PC-9 (cell line): ENCODE results near the gene IFNAR1. TPM values are rescaled to one million over a fixed set of nuclear protein-coding genes. Genes with fewer than 3 reads are reported as not detected.

Experiments
- BruUV-seq: library from RNA; stranded (reverse); fragments of 400-500 nt; replicated peaks from 2 replicates; lab custom pipeline; 2021; lab: Mats Ljungman, UMichigan
- CTCF ChIA-PET: fragments of 300-600 bp; sonication (Branson Sonifier 250); formaldehyde crosslinking; loops from one replicate; lab custom pipeline; 2022; ENCODE audit warnings: antibody characterized with exemption; lab: Charles Lee
- POLR2A ChIA-PET: fragments of 300-600 bp; sonication (Branson Sonifier 250); formaldehyde crosslinking; loops from one replicate; lab custom pipeline; 2022; ENCODE audit warnings: antibody characterized with exemption; ENCODE audit not compliant: unreplicated experiment; lab: Charles Lee
- DNase-seq, 2 experiments: peaks; one replicate each; pipeline versions ENCODE4 v3.0.0 to v3.0.0-alpha.2; 2015 to 2022; ENCODE audit warnings: mixed read lengths in 1 of 2
- H2AFZ ChIP-seq: fragments of 200-600 bp; sonication (generic); 2 replicates; pipeline ENCODE4 v1.8.1; 2017; ENCODE audit warnings: antibody characterized with exemption
- H3F3A ChIP-seq: fragments of 200-600 bp; sonication (generic); 2 replicates; pipeline ENCODE4 v1.8.1; 2017; ENCODE audit warnings: antibody characterized with exemption, mild to moderate bottlenecking, low read depth; ENCODE audit not compliant: insufficient read depth
- H3K27ac ChIP-seq: fragments of 200-600 bp; sonication (generic); 2 replicates; pipeline ENCODE4 v1.6.1; 2016; ENCODE audit warnings: mixed run types
- H3K27me3 ChIP-seq: fragments of 200-600 bp; sonication (generic); 2 replicates; pipeline ENCODE4 v1.6.1; 2016; ENCODE audit warnings: low read depth, mixed run types; ENCODE audit not compliant: insufficient read depth
- H3K36me3 ChIP-seq: fragments of 200-600 bp; sonication (generic); 2 replicates; pipeline ENCODE4 v1.6.1; 2016; ENCODE audit warnings: low read depth, mixed run types
- H3K4me1 ChIP-seq: fragments of 200-600 bp; sonication (generic); replicated peaks from 2 replicates; pipeline ENCODE4 v1.6.1; 2016; ENCODE audit warnings: mixed run types; ENCODE audit not compliant: insufficient read depth
- H3K4me2 ChIP-seq: fragments of 200-600 bp; sonication (generic); 2 replicates; pipeline ENCODE4 v1.6.1; 2017; ENCODE audit warnings: mixed run types
- H3K4me3 ChIP-seq: fragments of 200-600 bp; sonication (generic); 2 replicates; pipeline ENCODE4 v1.6.1; 2016; ENCODE audit warnings: mixed run types
- H3K79me2 ChIP-seq: fragments of 200-600 bp; sonication (generic); 2 replicates; pipeline ENCODE4 v1.6.1; 2017; ENCODE audit warnings: low read depth, mixed run types
- H3K9me2 ChIP-seq: fragments of 200-600 bp; sonication (generic); 2 replicates; pipeline ENCODE4 v1.8.1; 2017; ENCODE audit warnings: mild to moderate bottlenecking; ENCODE audit not compliant: insufficient read depth
- H3K9me3 ChIP-seq: fragments of 200-600 bp; sonication (generic); 2 replicates; pipeline ENCODE4 v1.8.1; 2016; ENCODE audit warnings: low read depth; ENCODE audit not compliant: insufficient read depth
- H4K20me1 ChIP-seq: fragments of 200-600 bp; sonication (generic); 2 replicates; pipeline ENCODE4 v1.8.1; 2017; ENCODE audit not compliant: insufficient read depth
- CTCF ChIP-seq: fragments of 200-600 bp; sonication (generic); conservative IDR thresholded peaks from 2 replicates; pipeline ENCODE4 v1.6.1; 2017; ENCODE audit warnings: mixed run types, antibody characterized with exemption, mild to moderate bottlenecking, moderate library complexity
- EZH2 ChIP-seq: fragments of 200-600 bp; sonication (generic); IDR thresholded peaks from 2 replicates; pipeline ENCODE4 v1.8.0; 2017; ENCODE audit warnings: antibody characterized with exemption, low read depth
- intact Hi-C: fragments of 100-400 bp; cut with micrococcal nuclease; formaldehyde crosslinking; loops from one replicate; pipeline ENCODE4 v1.10.0; 2022; ENCODE audit not compliant: unreplicated experiment
- total RNA-seq: library from RNA; stranded (reverse); gene quantifications from 2 replicates; pipeline ENCODE4 v1.2.3, GENCODE V29; 2021

IFNAR1 gene
- total RNA-seq, 1 experiment from 2014 or later, result 25.5 TPM

- Histone ChIP-seq H3K4me2 (no peak overlapping the region), H3F3A (no peaks in the 10 kb centered on the region), H3K9me3 (no peaks in the 10 kb centered on the region), H3K36me3 (no peaks in the 10 kb centered on the region), H3K79me2 (peaks cover 23% of the 10 kb centered on the region), H2AFZ (no peak overlapping the region), H3K9me2 (no peaks in the 10 kb centered on the region), H3K4me1 (no peaks in the 10 kb centered on the region), H3K27me3 (no peaks in the 10 kb centered on the region), H4K20me1 (no peaks in the 10 kb centered on the region), H3K27ac (no peak overlapping the region), H3K4me3 (no peak overlapping the region)
- no TSS peak for BruUV-seq
- POLR2A ChIA-PET, result no interaction called here
- intact Hi-C loops, result no loop called here
- no peak for DNase-seq
- TF ChIP-seq EZH2 (no peak), CTCF (no peak)
- CTCF ChIA-PET, result no interaction called here
Observed at GRCh38 chr21:33332143-33332542, 7.4 kb downstream of the IFNAR1 start.

GRCh38 chr21:33334191-33334590 is 9.4 kb downstream of the IFNAR1 start:
- no peak overlapping the region for H3K4me2 ChIP-seq
- no peaks in the 10 kb centered on the region for H3K27me3 ChIP-seq
- H2AFZ ChIP-seq, result no peak overlapping the region
- POLR2A ChIA-PET, result no interaction called here
- no peaks in the 10 kb centered on the region for H3F3A ChIP-seq
- CTCF ChIA-PET, result no interaction called here
- no peaks in the 10 kb centered on the region for H4K20me1 ChIP-seq
- TF ChIP-seq EZH2, result no peak
- no peak for TF ChIP-seq CTCF
- H3K9me3 ChIP-seq, result no peaks in the 10 kb centered on the region
- H3K79me2 ChIP-seq, result peaks cover 5% of the 10 kb centered on the region; the same call in 1 of the 2 replicates
- DNase-seq, result no peak
- no TSS peak for BruUV-seq
- no peak overlapping the region for H3K27ac ChIP-seq
- no peak overlapping the region for H3K4me3 ChIP-seq
- H3K9me2 ChIP-seq, result no peaks in the 10 kb centered on the region
- H3K36me3 ChIP-seq, result no peaks in the 10 kb centered on the region
- intact Hi-C loops, result no loop called here
- no peaks in the 10 kb centered on the region for H3K4me1 ChIP-seq

- no peak overlapping the region for H3K4me2 ChIP-seq
- no peaks in the 10 kb centered on the region for H3K9me2 ChIP-seq
- no peak overlapping the region for H3K4me3 ChIP-seq
- no peak for TF ChIP-seq EZH2
- TF ChIP-seq CTCF, result no peak
- ChIA-PET POLR2A (no interaction called here), CTCF (no interaction called here)
- H4K20me1 ChIP-seq, result no peaks in the 10 kb centered on the region
- H2AFZ ChIP-seq, result no peak overlapping the region
- no peaks in the 10 kb centered on the region for H3K36me3 ChIP-seq
- no peaks in the 10 kb centered on the region for H3K27me3 ChIP-seq
- no peak overlapping the region for H3K27ac ChIP-seq
- no peaks in the 10 kb centered on the region for H3K4me1 ChIP-seq
- DNase-seq, result no peak
- H3K79me2 ChIP-seq, result no peaks in the 10 kb centered on the region
- BruUV-seq, result no TSS peak
- intact Hi-C loops, result no loop called here
- H3F3A ChIP-seq, result no peaks in the 10 kb centered on the region
- no peaks in the 10 kb centered on the region for H3K9me3 ChIP-seq
Observed at GRCh38 chr21:33334824-33335223, 10.1 kb downstream of the IFNAR1 start.
